Upper lobe of right lung (tissue), 1 donor: ENCODE data around the gene PRICKLE1. TPM values are rescaled to one million over a fixed set of nuclear protein-coding genes. Genes with fewer than 3 reads are reported as not detected.
"Not testable (repeated sequence)": the region's sequence is repeated elsewhere in the genome, so short reads cannot be mapped to it uniquely, and the experiment has no call there.

Source experiments
- ATAC-seq: fragments of 200-7000 bp; cut with Tn5 transposase; one replicate; pipeline ENCODE4 v1.9.1; 2020; ENCODE audit warnings: mild to moderate bottlenecking, moderate library complexity
- DNase-seq: peaks from one replicate; pipeline ENCODE4 v3.0.0-alpha.2; 2020
- H3K27ac ChIP-seq: fragments of 200-600 bp; one replicate; pipeline ENCODE4 v1.8.0; 2022
- H3K27me3 ChIP-seq: fragments of 200-600 bp; one replicate; pipeline ENCODE4 v1.8.0; 2022; ENCODE audit warnings: mild to moderate bottlenecking
- H3K36me3 ChIP-seq: fragments of 200-600 bp; one replicate; pipeline ENCODE4 v1.8.0; 2022
- H3K4me1 ChIP-seq: fragments of 200-600 bp; one replicate; pipeline ENCODE4 v1.8.0; 2022
- H3K4me3 ChIP-seq: fragments of 200-600 bp; one replicate; pipeline ENCODE4 v1.8.0; 2022; ENCODE audit warnings: mild to moderate bottlenecking
- H3K9me3 ChIP-seq: fragments of 200-600 bp; one replicate; pipeline ENCODE4 v1.8.0; 2022
- CTCF ChIP-seq: fragments of 200-600 bp; IDR thresholded peaks from one replicate; pipeline ENCODE4 v1.8.0; 2022; ENCODE audit warnings: antibody characterized with exemption
- intact Hi-C: fragments of 100-400 bp; cut with DNase I; formaldehyde crosslinking; loops from one replicate; pipeline ENCODE4 v1.11.0; 2022
- total RNA-seq: library from RNA; stranded (reverse); fragmentation: NEBNext Ultra II Directional; extraction: Animal tissue kit (Norgen Biotek cat#: 25700); gene quantifications from one replicate; pipeline ENCODE4 v1.2.1, GENCODE V29; 2021
- donor health status: DM: no; HTN: yes; CAD: no; lungs with severe emphysema.

Gene PRICKLE1
- total RNA-seq, 1 donor from 2014 or later = 18.4 TPM

- H3K36me3 ChIP-seq = no peaks in the 10 kb centered on the region
- H3K4me3 ChIP-seq = no peak overlapping the region
- ATAC-seq (no peak), DNase-seq (no peak)
- no peak overlapping the region for H3K27ac ChIP-seq
- no peak for TF ChIP-seq CTCF
- intact Hi-C loops = no loop called here
- no peaks in the 10 kb centered on the region for H3K27me3 ChIP-seq
- no peaks in the 10 kb centered on the region for H3K9me3 ChIP-seq
- no peaks in the 10 kb centered on the region for H3K4me1 ChIP-seq
These were observed 38.7 kb downstream of the PRICKLE1 start for GRCh38 chr12:42550800-42551199.

GRCh38 chr12:42546709-42547108 lies 42.8 kb downstream of the PRICKLE1 start:
- no peak for ATAC-seq
- Histone ChIP-seq H3K27me3 (no peaks in the 10 kb centered on the region), H3K27ac (no peak overlapping the region), H3K36me3 (no peaks in the 10 kb centered on the region), H3K4me3 (no peak overlapping the region), H3K4me1 (no peaks in the 10 kb centered on the region), H3K9me3 (no peaks in the 10 kb centered on the region)
- no peak for DNase-seq
- no peak for TF ChIP-seq CTCF
- intact Hi-C loops = no loop called here

GRCh38 chr12:42541965-42542364 lies 47.6 kb downstream of the PRICKLE1 start:
- ATAC-seq (no peak), DNase-seq (no peak)
- H3K9me3 ChIP-seq = no peaks in the 10 kb centered on the region
- H3K36me3 ChIP-seq = no peaks in the 10 kb centered on the region
- no peaks in the 10 kb centered on the region for H3K4me1 ChIP-seq
- intact Hi-C loops = no loop called here
- no peaks in the 10 kb centered on the region for H3K27me3 ChIP-seq
- H3K4me3 ChIP-seq = no peak overlapping the region
- no peak overlapping the region for H3K27ac ChIP-seq
- no peak for TF ChIP-seq CTCF

GRCh38 chr12:42541308-42541707 lies 48.2 kb downstream of the PRICKLE1 start:
- H3K4me1 ChIP-seq, H3K9me3 ChIP-seq, ATAC-seq, intact Hi-C loops, H3K27ac ChIP-seq, H3K36me3 ChIP-seq, H3K4me3 ChIP-seq, H3K27me3 ChIP-seq, DNase-seq: not testable (repeated sequence)

- H3K4me3 ChIP-seq = no peak overlapping the region
- H3K9me3 ChIP-seq = no peaks in the 10 kb centered on the region
- H3K36me3 ChIP-seq = no peaks in the 10 kb centered on the region
- H3K4me1 ChIP-seq = no peaks in the 10 kb centered on the region
- no peak for TF ChIP-seq CTCF
- DNase-seq (no peak), ATAC-seq (no peak)
- intact Hi-C loops = no loop called here
- H3K27ac ChIP-seq = no peak overlapping the region
- no peaks in the 10 kb centered on the region for H3K27me3 ChIP-seq
These were observed 49.9 kb downstream of the PRICKLE1 start for GRCh38 chr12:42539696-42540095.

GRCh38 chr12:42538203-42538602 lies 51.3 kb downstream of the PRICKLE1 start:
- Histone ChIP-seq H3K4me3 (no peak overlapping the region), H3K4me1 (no peaks in the 10 kb centered on the region), H3K27ac (no peak overlapping the region), H3K27me3 (no peaks in the 10 kb centered on the region), H3K9me3 (no peaks in the 10 kb centered on the region), H3K36me3 (no peaks in the 10 kb centered on the region)
- no peak for ATAC-seq
- TF ChIP-seq CTCF = no peak
- intact Hi-C loops = no loop called here
- no peak for DNase-seq
